ENCODE results near the gene MYD88.

DNA sequence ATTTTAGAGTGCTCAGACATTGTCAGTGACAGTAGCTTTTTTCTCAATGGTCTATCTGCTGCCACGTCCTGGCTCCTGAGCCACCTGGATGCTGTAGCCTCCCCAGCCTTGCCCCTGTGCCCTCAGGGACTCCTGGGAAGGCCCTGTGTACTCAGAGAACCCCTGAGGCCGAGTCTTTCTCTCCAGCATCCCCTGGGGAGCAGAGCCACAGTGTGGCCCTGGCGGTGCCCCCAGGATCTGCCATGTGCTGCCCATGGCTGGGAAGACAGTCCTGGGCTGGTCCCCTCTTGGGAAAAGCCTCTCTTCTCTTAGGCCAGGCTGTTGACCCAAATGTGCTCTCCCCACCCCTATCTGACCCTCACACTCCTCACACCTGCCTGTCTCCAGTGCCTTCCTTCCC is 5.0 kb downstream of the MYD88 start:
- TF ChIP-seq, protein P1, sequence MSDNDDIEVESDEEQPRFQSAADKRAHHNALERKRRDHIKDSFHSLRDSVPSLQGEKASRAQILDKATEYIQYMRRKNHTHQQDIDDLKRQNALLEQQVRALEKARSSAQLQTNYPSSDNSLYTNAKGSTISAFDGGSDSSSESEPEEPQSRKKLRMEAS (IDR thresholded peaks at IDR 0.05) = no peak
- TF ChIP-seq RAD21 (IDR thresholded peaks at IDR 0.05; ENCODE audit: low read depth) (no peak), EP300 (IDR thresholded peaks at IDR 0.05; ENCODE audit: borderline replicate concordance) (no peak), ZBTB7A (IDR thresholded peaks at IDR 0.05; ENCODE audit: low read depth) (no peak), FOXM1 (IDR thresholded peaks at IDR 0.05; ENCODE audit: borderline replicate concordance, low read depth) (no peak), TEAD4 (IDR thresholded peaks at IDR 0.05) (no peak), CREB1 (IDR thresholded peaks at IDR 0.05; ENCODE audit: low read depth) (no peak), YY1 (IDR thresholded peaks at IDR 0.05; ENCODE audit: low read depth) (no peak), NFIC (IDR thresholded peaks at IDR 0.05) (no peak), TCF12 (IDR thresholded peaks at IDR 0.05; ENCODE audit: low read depth) (no peak), CEBPB (IDR thresholded peaks at IDR 0.05) (no peak)
